ENCODE results near the gene ANKRD30B. TPM values are rescaled to one million over a fixed set of nuclear protein-coding genes. Genes with fewer than 3 reads are reported as not detected.
"Not testable (repeated sequence)": the region's sequence is repeated elsewhere in the genome, so short reads cannot be mapped to it uniquely, and the experiment has no call there.

Gene ANKRD30B
- total RNA-seq, 2 donors from 2014 or later, result not detected

GRCh38 chr18:14811081-14811480 is 63.1 kb downstream of the ANKRD30B start:
- not testable (repeated sequence) for H3K9me3 Mint-ChIP-seq; ATAC-seq; DNase-seq (ENCODE audit: low spot score in 2 of 2); H3K36me3 Mint-ChIP-seq; H3K27ac Mint-ChIP-seq

- not testable (repeated sequence) for H3K9me3 Mint-ChIP-seq, H3K27ac Mint-ChIP-seq
Observed at GRCh38 chr18:14826972-14827632, 79.1 kb downstream of the ANKRD30B start.

GRCh38 chr18:14841607-14842006 is 93.6 kb downstream of the ANKRD30B start:
- H3K27ac Mint-ChIP-seq; H3K36me3 Mint-ChIP-seq; ATAC-seq; DNase-seq (ENCODE audit: low spot score in 2 of 2); H3K9me3 Mint-ChIP-seq: not testable (repeated sequence)

More at GRCh38 chr18:14826972-14827632, 79.1 kb downstream of the ANKRD30B start:
- not testable (repeated sequence) for ATAC-seq; H3K36me3 Mint-ChIP-seq; DNase-seq (ENCODE audit: low spot score in 2 of 2)

GRCh38 chr18:14851533-14851932 is 103.6 kb downstream of the ANKRD30B start:
- H3K9me3 Mint-ChIP-seq; DNase-seq (ENCODE audit: low spot score in 2 of 2); H3K27ac Mint-ChIP-seq; ATAC-seq; H3K36me3 Mint-ChIP-seq: not testable (repeated sequence)

GRCh38 chr18:14855634-14856033 is 107.7 kb downstream of the ANKRD30B start:
- H3K9me3 Mint-ChIP-seq, ATAC-seq: not testable (repeated sequence)

GRCh38 chr18:14856256-14856655 is 108.3 kb downstream of the ANKRD30B start:
- not testable (repeated sequence) for H3K36me3 Mint-ChIP-seq; H3K9me3 Mint-ChIP-seq; DNase-seq (ENCODE audit: low spot score in 2 of 2); H3K27ac Mint-ChIP-seq; ATAC-seq

More at GRCh38 chr18:14855634-14856033, 107.7 kb downstream of the ANKRD30B start:
- H3K27ac Mint-ChIP-seq; DNase-seq (ENCODE audit: low spot score in 2 of 2); H3K36me3 Mint-ChIP-seq: not testable (repeated sequence)

- H3K36me3 Mint-ChIP-seq; ATAC-seq; H3K27ac Mint-ChIP-seq; DNase-seq (ENCODE audit: low spot score in 2 of 2); H3K9me3 Mint-ChIP-seq: not testable (repeated sequence)
Observed at GRCh38 chr18:14858514-14858913, 110.5 kb downstream of the ANKRD30B start.

- DNase-seq (ENCODE audit: low spot score in 2 of 2); H3K27ac Mint-ChIP-seq; H3K36me3 Mint-ChIP-seq; ATAC-seq; H3K9me3 Mint-ChIP-seq: not testable (repeated sequence)
Observed at GRCh38 chr18:14859995-14860394, 112.0 kb downstream of the ANKRD30B start.

- DNase-seq (ENCODE audit: low spot score in 2 of 2); ATAC-seq; H3K9me3 Mint-ChIP-seq; H3K27ac Mint-ChIP-seq; H3K36me3 Mint-ChIP-seq: not testable (repeated sequence)
Observed at GRCh38 chr18:14866426-14866825, 118.5 kb downstream of the ANKRD30B start.

- not testable (repeated sequence) for ATAC-seq; H3K9me3 Mint-ChIP-seq; H3K27ac Mint-ChIP-seq; H3K36me3 Mint-ChIP-seq; DNase-seq (ENCODE audit: low spot score in 2 of 2)
Observed at GRCh38 chr18:14867988-14868387, 120.0 kb downstream of the ANKRD30B start.

- not testable (repeated sequence) for H3K27ac Mint-ChIP-seq; DNase-seq (ENCODE audit: low spot score in 2 of 2); H3K9me3 Mint-ChIP-seq; ATAC-seq; H3K36me3 Mint-ChIP-seq
Observed at GRCh38 chr18:14868825-14869224, 120.9 kb downstream of the ANKRD30B start.

- not testable (repeated sequence) for ATAC-seq
Observed at GRCh38 chr18:14878826-14879225, 130.9 kb downstream of the ANKRD30B start.

GRCh38 chr18:14900435-14900834 is 152.5 kb downstream of the ANKRD30B start:
- DNase-seq (ENCODE audit: low spot score in 2 of 2), result no peak

More at GRCh38 chr18:14878826-14879225, 130.9 kb downstream of the ANKRD30B start:
- not testable (repeated sequence) for H3K27ac Mint-ChIP-seq; H3K36me3 Mint-ChIP-seq; DNase-seq (ENCODE audit: low spot score in 2 of 2); H3K9me3 Mint-ChIP-seq

More at GRCh38 chr18:14900435-14900834, 152.5 kb downstream of the ANKRD30B start:
- Mint-ChIP-seq H3K9me3 (no peaks in the 10 kb centered on the region), H3K27ac (no peak overlapping the region), H3K36me3 (no peaks in the 10 kb centered on the region)
- ATAC-seq, result no peak

Other genes with a start within 250 kb of the ANKRD30B start
- not detected for gene POTEC, start 204.6 kb upstream of the ANKRD30B start, total RNA-seq

Data from activated naive CD4-positive, alpha-beta T cell treated with anti-CD3 and anti-CD28 coated beads, Interleukin-2, amount 50 U/mL, for 72 hours (primary cell).